ENCODE results near the gene EIF2B2. TPM values are rescaled to one million over a fixed set of nuclear protein-coding genes. Genes with fewer than 3 reads are reported as not detected.

The EIF2B2 gene
- total RNA-seq, 1 donor from 2014 or later, result 34.8 TPM

DNA sequence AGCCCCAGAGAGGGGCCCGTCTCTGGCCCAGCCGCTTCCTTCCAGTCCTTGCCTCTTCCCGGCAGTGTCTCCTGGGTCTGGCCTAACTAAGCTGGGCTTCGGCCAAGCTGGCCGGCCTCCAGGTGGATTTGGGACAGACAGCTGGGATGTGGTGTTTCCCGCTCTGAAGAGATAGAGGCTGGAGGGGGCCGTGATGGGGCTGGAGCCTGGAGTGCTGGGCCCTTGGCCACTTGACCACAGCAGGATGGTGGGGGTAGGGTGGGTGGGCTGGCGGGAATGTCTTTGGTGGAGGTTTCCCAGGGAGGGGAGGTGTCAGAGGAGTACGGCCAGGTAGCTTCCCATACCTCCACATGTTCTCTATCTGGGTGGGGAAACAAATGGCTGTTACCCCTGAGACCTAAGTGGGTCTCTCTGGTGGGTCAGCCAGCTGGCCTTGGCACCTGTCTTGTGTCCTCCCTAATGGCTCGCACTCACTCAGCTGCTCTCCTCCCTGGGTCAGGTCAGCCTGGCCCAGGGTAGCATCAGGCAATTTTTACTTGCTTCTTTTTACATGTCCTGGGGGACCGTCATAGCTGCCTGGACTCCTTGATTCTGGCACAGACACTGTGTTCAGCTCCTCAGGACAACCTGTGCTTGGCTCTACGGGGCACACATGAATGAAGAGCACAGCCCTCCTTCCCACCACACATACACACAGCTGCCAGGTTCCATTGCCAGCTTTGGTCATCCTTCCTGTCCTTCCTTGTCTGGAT is 27.5 kb upstream of the EIF2B2 start:
- TF ChIP-seq, protein P1, sequence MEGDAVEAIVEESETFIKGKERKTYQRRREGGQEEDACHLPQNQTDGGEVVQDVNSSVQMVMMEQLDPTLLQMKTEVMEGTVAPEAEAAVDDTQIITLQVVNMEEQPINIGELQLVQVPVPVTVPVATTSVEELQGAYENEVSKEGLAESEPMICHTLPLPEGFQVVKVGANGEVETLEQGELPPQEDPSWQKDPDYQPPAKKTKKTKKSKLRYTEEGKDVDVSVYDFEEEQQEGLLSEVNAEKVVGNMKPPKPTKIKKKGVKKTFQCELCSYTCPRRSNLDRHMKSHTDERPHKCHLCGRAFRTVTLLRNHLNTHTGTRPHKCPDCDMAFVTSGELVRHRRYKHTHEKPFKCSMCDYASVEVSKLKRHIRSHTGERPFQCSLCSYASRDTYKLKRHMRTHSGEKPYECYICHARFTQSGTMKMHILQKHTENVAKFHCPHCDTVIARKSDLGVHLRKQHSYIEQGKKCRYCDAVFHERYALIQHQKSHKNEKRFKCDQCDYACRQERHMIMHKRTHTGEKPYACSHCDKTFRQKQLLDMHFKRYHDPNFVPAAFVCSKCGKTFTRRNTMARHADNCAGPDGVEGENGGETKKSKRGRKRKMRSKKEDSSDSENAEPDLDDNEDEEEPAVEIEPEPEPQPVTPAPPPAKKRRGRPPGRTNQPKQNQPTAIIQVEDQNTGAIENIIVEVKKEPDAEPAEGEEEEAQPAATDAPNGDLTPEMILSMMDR (IDR thresholded peaks at IDR 0.05), result no peak
- no peak overlapping the region for H3K4me3 ChIP-seq
- no peaks in the 10 kb centered on the region for H3K9me3 ChIP-seq
- peaks cover 9% of the 10 kb centered on the region for H3K4me1 ChIP-seq
- H3K27me3 ChIP-seq, result no peaks in the 10 kb centered on the region
- ATAC-seq (peak; percentile 20), DNase-seq (peak; percentile 69)
- peak overlapping the region; percentile 42 for H3K27ac ChIP-seq
- intact Hi-C loops (cut with DNase I), result no loop called here
- no peaks in the 10 kb centered on the region for H3K36me3 ChIP-seq

DNA sequence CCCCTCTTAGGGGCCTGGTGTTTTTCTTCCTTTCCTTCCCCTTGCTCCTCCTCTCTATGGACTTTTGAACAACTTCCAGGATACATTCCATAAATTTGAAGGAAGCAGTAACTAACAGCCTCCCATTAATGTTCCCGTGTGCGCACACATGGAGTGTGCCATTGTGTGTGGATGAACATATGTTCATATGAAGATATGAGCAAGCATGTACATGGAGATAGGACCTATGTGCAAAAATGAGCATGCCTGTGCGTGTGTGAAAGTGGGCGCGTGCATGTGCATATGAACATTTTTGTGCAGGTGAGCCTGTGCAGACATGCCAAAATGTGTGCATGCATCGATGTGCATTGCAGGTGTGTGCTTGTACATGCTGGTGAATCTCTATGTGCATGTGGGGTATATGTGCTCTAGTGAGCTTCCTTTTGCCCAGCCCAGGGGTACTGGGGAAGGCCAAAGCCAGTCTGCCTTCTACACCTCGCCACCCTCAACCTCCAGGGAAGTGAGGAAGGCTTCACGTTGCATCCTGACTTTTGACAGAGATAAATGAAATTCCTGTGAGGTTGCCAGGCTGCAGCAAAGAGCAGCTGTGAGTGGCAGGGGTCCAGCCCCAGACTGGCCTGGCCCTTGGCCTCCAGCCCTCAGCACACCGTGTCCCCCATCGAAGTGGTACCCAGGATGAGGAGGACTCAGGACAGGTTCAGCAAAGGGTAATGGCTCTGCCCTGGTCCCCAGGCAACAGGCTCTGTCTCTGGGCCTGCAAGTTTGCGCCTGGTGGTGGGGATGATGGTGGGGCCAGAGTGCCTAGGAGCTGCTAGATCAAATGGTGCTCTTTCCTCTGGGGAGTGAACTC is 26.2 kb upstream of the EIF2B2 start:
- DNase-seq, result no peak
- Histone ChIP-seq H3K9me3 (no peaks in the 10 kb centered on the region), H3K36me3 (no peaks in the 10 kb centered on the region), H3K27me3 (no peaks in the 10 kb centered on the region), H3K4me1 (peaks cover 15% of the 10 kb centered on the region), H3K4me3 (no peak overlapping the region), H3K27ac (no peak overlapping the region)
- intact Hi-C loops (cut with DNase I), result no loop called here
- TF ChIP-seq, protein P1 (IDR thresholded peaks at IDR 0.05), result no peak
- ATAC-seq, result no peak

DNA sequence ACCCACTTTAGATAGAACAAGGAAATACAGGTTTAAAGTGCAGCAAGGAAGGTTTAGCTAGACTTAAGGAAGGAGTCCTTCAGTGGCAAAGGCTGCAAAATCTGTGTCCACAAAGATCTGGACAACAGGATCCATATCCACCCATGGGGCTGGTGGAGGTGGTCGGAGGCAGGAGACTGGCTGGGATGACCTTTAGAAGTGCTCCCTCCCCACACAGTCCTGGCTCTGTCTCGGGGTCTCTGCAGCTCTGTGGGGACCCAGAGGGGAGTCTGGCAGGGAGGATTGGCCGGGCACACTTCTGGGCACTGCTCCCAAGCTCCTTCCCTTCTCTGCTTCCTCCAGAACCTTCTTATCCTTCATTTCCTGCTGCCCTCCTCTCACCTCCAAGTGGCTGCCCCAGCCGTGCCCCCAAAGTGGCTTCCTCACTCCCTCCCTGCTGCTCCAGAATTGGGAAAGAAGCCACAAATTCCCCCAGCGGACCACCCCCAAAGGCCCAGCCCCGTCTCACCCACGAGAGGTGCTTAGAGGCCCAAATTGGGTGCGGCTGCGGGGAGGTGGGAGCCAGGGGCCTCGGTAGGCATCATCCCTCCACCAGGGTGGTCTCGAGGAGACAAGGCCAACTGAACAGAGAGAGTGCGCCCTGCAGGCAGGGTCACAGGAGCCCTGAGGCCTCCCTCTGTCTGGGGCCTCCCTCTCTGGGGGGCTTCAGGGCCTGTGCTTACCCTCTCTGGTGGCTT is 25.4 kb upstream of the EIF2B2 start:
- TF ChIP-seq, protein P1 (IDR thresholded peaks at IDR 0.05), result no peak
- Histone ChIP-seq H3K27me3 (no peaks in the 10 kb centered on the region), H3K27ac (no peak overlapping the region), H3K4me3 (no peak overlapping the region), H3K4me1 (peaks cover 15% of the 10 kb centered on the region), H3K36me3 (no peaks in the 10 kb centered on the region), H3K9me3 (no peaks in the 10 kb centered on the region)
- ATAC-seq (no peak), DNase-seq (no peak)
- intact Hi-C loops (cut with DNase I), result no loop called here

DNA sequence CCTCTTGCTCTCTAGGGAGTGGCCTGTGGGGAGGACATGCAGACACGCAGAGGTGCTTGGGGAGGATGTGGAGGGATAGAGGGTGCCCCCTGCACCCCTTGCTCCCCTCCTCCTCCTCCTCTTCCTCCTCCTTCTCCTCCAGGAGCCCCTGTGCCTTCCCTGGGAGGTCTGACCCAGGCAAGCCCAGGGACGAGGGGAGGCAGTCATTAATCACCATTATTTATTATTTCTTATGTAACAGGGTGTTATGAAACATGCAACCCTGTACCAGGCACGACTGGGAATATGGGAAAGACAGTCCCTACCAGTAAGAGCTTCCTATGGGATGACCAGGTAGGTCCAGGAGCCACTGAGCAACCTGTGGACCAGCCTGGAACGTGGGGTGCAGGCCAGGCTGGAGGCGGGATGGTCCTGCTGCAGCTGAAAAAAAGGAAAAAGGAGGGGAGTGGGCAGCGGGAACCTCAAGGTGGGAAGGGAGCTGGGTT is 24.8 kb upstream of the EIF2B2 start:
- intact Hi-C loops (cut with DNase I), result no loop called here

DNA sequence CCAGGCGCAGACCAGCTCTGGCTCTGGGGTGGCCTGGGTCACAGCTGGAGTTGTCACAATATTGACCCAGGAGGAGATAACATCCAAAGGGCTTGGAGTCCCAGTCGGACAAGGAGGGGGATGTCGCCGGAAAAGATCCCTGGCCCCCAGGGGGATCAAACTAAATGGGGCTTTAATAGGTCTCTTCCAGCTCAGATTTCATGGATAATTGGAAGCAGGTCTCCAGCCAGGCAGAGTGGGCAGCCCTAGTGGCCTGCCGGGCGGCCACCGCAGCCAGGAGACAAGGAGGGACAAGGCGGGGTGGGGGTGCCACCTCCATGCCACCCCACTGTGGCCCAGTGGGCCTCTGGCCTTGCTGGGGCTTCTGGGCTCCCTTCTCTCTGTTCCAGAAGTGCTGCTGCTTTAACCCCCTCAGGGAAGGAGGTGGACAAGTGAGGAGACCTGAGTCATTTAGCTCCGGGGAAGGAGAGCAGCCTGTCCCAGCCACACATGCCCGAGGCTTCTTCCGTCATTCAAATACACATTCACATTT is 24.2 kb upstream of the EIF2B2 start:
- TF ChIP-seq, protein P1 (IDR thresholded peaks at IDR 0.05), result no peak
- H3K27ac ChIP-seq, result no peak overlapping the region
- no peaks in the 10 kb centered on the region for H3K36me3 ChIP-seq
- DNase-seq (no peak), ATAC-seq (no peak)
- H3K9me3 ChIP-seq, result no peaks in the 10 kb centered on the region
- H3K27me3 ChIP-seq, result no peaks in the 10 kb centered on the region
- intact Hi-C loops (cut with DNase I), result no loop called here
- peaks cover 13% of the 10 kb centered on the region for H3K4me1 ChIP-seq
- H3K4me3 ChIP-seq, result no peak overlapping the region

More for the DNA sequence above, 24.8 kb upstream of the EIF2B2 start:
- H3K36me3 ChIP-seq, result no peaks in the 10 kb centered on the region
- no peaks in the 10 kb centered on the region for H3K9me3 ChIP-seq
- H3K27me3 ChIP-seq, result no peaks in the 10 kb centered on the region
- no peak for DNase-seq
- peaks cover 15% of the 10 kb centered on the region for H3K4me1 ChIP-seq
- H3K27ac ChIP-seq, result no peak overlapping the region
- no peak for ATAC-seq
- no peak overlapping the region for H3K4me3 ChIP-seq
- TF ChIP-seq, protein P1 (IDR thresholded peaks at IDR 0.05), result no peak
